ENCODE results near the gene TOP2B.

- TF ChIP-seq ZBTB33 (IDR thresholded peaks at IDR 0.05) (no peak), CTCF (IDR thresholded peaks at IDR 0.05; ENCODE audit: low read depth, low read length, missing input control) (no peak), TAF1 (conservative IDR thresholded peaks at IDR 0.05) (no peak), EGR1 (IDR thresholded peaks at IDR 0.05; ENCODE audit: low read depth in 2 of 2) (no peak), REST (IDR thresholded peaks at IDR 0.05) (no peak)
Measured at GRCh38 chr3:25587975-25588374, 76.7 kb downstream of the TOP2B start.
